ENCODE measurements around the gene CREB3L4.

GRCh38 chr1:153945795-153946621 lies 21.7 kb upstream of the CREB3L4 start:
- peak in 1 of 2 donors; percentile 69 for TF ChIP-seq POLR2A (IDR thresholded peaks at IDR 0.05)
- TF ChIP-seq, protein P1, sequence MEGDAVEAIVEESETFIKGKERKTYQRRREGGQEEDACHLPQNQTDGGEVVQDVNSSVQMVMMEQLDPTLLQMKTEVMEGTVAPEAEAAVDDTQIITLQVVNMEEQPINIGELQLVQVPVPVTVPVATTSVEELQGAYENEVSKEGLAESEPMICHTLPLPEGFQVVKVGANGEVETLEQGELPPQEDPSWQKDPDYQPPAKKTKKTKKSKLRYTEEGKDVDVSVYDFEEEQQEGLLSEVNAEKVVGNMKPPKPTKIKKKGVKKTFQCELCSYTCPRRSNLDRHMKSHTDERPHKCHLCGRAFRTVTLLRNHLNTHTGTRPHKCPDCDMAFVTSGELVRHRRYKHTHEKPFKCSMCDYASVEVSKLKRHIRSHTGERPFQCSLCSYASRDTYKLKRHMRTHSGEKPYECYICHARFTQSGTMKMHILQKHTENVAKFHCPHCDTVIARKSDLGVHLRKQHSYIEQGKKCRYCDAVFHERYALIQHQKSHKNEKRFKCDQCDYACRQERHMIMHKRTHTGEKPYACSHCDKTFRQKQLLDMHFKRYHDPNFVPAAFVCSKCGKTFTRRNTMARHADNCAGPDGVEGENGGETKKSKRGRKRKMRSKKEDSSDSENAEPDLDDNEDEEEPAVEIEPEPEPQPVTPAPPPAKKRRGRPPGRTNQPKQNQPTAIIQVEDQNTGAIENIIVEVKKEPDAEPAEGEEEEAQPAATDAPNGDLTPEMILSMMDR (IDR thresholded peaks at IDR 0.05) = no peak

Measured in thyroid gland (tissue), 4 donors.